ENCODE results near the gene ZNF141. TPM values are rescaled to one million over a fixed set of nuclear protein-coding genes. Genes with fewer than 3 reads are reported as not detected.

Gene ZNF141
- total RNA-seq, 4 donors from 2014 or later = 4.7 to 13.8 (median 11.4) TPM

DNA sequence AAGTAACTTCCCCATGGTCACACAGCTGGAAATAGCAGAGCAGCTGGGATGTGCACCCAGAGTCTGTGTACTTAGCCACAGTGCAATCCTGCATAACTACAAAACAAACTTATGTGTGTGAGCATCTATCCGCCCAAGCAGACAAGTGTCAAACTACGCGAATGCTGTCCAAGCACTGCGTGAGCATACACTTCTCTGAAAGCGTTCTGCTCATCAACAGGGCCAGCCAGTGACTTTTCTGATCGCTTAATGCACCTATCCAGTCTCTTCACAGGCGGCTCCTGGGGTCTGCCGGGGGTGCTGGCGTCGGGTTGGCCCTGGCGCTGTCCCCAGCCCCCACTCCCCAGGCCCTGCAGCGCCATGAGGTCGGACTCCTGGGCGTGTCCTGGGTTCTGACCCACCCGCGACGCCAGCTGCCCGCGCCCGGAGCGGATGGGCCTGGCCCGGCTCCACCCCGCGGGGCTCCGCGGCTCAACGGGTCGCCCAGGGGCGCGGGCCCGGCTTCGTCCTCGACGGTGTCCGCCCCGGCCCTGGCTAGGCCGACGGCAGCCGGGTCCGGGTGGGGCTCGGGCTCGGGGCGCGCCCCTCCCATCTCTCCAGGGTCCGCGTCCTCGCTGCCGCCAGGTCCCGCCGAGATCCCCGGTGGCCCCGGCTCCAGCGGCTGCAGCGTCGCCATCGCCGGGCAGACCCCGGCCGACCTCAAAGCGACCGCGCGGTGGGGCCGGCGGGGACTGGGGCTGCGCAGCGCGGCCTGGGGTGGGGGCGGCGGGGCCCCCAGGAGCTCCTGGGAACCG lies 1.3 kb upstream of the ZNF141 start:
- no peak for TF ChIP-seq POLR2A (IDR thresholded peaks at IDR 0.05)
- intact Hi-C loops (cut with DNase I; ENCODE audit: low total_unique reads) = no loop called here
- WGBS, 2 donors = 8 to 37% methylated on average over 6 to 11 of the region's 71 CpGs
- H3K4me3 ChIP-seq (ENCODE audit: low read depth, poor library complexity, severe bottlenecking) = peak overlapping the region; percentile 85
- peak; percentile 16 to 87 for DNase-seq (ENCODE audit: low spot score in 2 of 2)

DNA sequence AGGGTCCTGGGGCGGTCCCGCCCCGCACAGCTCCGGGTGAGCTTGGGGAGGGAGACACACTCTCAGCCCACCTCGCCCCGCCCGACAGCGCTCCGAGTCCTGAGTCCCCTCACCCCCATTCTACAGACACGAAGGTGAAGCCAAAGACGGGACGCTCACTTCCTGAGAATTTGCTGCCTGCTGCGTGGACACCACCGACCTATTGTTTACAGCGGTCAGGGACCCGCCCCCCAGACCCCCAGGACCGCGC lies 796 bp upstream of the ZNF141 start:
- H3K4me3 ChIP-seq (ENCODE audit: low read depth, poor library complexity, severe bottlenecking) = peak overlapping the region; percentile 85
- peak in 1 of 2 donors; percentile 31 for DNase-seq (ENCODE audit: low spot score in 2 of 2)
- intact Hi-C loops (cut with DNase I; ENCODE audit: low total_unique reads) = no loop called here
- TF ChIP-seq, protein P1, sequence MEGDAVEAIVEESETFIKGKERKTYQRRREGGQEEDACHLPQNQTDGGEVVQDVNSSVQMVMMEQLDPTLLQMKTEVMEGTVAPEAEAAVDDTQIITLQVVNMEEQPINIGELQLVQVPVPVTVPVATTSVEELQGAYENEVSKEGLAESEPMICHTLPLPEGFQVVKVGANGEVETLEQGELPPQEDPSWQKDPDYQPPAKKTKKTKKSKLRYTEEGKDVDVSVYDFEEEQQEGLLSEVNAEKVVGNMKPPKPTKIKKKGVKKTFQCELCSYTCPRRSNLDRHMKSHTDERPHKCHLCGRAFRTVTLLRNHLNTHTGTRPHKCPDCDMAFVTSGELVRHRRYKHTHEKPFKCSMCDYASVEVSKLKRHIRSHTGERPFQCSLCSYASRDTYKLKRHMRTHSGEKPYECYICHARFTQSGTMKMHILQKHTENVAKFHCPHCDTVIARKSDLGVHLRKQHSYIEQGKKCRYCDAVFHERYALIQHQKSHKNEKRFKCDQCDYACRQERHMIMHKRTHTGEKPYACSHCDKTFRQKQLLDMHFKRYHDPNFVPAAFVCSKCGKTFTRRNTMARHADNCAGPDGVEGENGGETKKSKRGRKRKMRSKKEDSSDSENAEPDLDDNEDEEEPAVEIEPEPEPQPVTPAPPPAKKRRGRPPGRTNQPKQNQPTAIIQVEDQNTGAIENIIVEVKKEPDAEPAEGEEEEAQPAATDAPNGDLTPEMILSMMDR (IDR thresholded peaks at IDR 0.05) = no peak
- no peak for TF ChIP-seq POLR2A (IDR thresholded peaks at IDR 0.05)
- 0 to 3% methylated on average over 10 to 15 of the region's 18 CpGs for WGBS, 2 donors

DNA sequence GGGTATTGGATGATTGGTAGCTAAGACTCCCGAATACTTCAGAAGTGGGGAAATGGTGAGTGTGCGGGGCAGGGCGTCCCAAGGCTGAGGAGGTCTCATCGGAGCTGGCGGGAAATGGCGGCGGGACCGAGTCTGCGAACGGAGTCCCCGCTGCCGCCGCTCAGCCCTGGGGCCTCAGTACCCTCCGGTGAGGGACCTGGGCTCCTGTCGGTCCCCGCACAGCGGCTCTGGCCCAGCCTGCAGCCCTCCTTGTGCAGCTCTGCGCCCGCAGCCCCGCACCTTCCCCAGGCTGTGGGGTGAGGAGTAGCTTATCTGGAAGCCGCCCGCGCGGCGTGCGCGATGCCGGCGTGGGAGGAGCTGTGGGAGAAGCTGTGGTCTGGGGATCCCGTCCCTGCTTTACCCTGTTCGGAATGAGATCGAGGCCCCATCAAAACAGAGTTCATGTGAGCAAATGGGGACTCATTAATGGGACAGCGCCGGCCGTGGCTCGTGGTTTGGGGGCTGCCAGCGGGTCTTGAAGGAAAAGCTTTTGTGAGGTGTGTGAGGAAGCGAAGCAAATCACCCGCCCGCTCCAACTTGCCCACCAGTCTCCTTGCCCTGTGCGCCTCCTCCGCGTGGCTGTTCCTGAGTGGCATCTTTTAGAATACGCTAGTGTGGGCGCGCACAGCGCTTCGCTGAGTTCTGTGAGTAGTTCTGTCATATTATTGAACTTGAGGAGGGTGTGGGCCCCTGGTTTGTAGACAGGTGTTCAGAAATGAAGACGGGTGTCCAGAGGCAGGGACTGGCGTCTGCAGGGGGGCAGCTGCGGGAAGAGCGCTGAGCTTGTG lies 531 bp downstream of the ZNF141 start:
- WGBS, 2 donors = 0 to 5% methylated on average over 27 to 31 of the region's 52 CpGs
- intact Hi-C loops (cut with DNase I; ENCODE audit: low total_unique reads) = no loop called here
- peak; percentile 31 to 87 for DNase-seq (ENCODE audit: low spot score in 2 of 2)
- TF ChIP-seq, protein P1 (IDR thresholded peaks at IDR 0.05) = no peak
- no peak for TF ChIP-seq POLR2A (IDR thresholded peaks at IDR 0.05)
- peak overlapping the region; percentile 82 for H3K4me3 ChIP-seq (ENCODE audit: low read depth, poor library complexity, severe bottlenecking)

- TF ChIP-seq POLR2A (IDR thresholded peaks at IDR 0.05) = no peak
- TF ChIP-seq, protein P1 (IDR thresholded peaks at IDR 0.05) = no peak
- intact Hi-C loops (cut with DNase I; ENCODE audit: low total_unique reads) = no loop called here
- no peak overlapping the region for H3K4me3 ChIP-seq (ENCODE audit: low read depth, poor library complexity, severe bottlenecking)
- no peak for DNase-seq (ENCODE audit: low spot score in 2 of 2)
- WGBS, 2 donors = 19 to 36% methylated on average over 8 to 13 of the region's 13 CpGs
These were observed 1.1 kb downstream of the ZNF141 start for GRCh38 chr4:338759-339097.

DNA sequence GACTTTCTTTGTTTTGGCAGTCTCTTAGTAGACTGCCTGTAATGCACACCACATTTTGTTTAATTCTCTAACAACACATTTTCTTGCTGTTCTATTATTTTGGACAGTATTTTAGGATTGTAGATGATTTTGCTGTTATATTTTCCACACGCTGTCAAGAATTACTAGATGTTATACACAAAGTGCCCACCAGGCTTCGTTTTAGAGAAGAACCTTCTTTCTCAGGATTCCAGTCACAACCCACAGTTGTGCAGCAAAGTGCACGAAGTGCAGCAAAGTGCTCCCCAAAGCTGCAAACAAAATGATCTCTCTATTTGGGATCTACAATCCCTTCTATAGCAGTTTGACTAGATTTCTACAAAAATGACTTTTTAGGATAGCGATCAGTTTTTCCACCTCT lies 2.4 kb downstream of the ZNF141 start:
- H3K4me3 ChIP-seq (ENCODE audit: low read depth, poor library complexity, severe bottlenecking) = no peak overlapping the region
- no peak for DNase-seq (ENCODE audit: low spot score in 2 of 2)
- intact Hi-C loops (cut with DNase I; ENCODE audit: low total_unique reads) = no loop called here
- WGBS, 2 donors = 91 to 94% methylated on average over 4 of the region's 4 CpGs
- TF ChIP-seq POLR2A (IDR thresholded peaks at IDR 0.05) = no peak
- TF ChIP-seq, protein P1 (IDR thresholded peaks at IDR 0.05) = no peak

GRCh38 chr4:373062-373839 lies 35.6 kb downstream of the ZNF141 start:
- TF ChIP-seq POLR2A (IDR thresholded peaks at IDR 0.05) = no peak
- TF ChIP-seq, protein P1 (IDR thresholded peaks at IDR 0.05) = no peak
- no peak for DNase-seq (ENCODE audit: low spot score in 2 of 2)
- intact Hi-C loops (cut with DNase I; ENCODE audit: low total_unique reads) = no loop called here
- WGBS, 2 donors = 94 to 96% methylated on average over 7 of the region's 7 CpGs
- no peak overlapping the region for H3K4me3 ChIP-seq (ENCODE audit: low read depth, poor library complexity, severe bottlenecking)

All from lower leg skin (tissue), 4 donors.